Measurements from ENCODE around the gene CRAMP1.

DNA sequence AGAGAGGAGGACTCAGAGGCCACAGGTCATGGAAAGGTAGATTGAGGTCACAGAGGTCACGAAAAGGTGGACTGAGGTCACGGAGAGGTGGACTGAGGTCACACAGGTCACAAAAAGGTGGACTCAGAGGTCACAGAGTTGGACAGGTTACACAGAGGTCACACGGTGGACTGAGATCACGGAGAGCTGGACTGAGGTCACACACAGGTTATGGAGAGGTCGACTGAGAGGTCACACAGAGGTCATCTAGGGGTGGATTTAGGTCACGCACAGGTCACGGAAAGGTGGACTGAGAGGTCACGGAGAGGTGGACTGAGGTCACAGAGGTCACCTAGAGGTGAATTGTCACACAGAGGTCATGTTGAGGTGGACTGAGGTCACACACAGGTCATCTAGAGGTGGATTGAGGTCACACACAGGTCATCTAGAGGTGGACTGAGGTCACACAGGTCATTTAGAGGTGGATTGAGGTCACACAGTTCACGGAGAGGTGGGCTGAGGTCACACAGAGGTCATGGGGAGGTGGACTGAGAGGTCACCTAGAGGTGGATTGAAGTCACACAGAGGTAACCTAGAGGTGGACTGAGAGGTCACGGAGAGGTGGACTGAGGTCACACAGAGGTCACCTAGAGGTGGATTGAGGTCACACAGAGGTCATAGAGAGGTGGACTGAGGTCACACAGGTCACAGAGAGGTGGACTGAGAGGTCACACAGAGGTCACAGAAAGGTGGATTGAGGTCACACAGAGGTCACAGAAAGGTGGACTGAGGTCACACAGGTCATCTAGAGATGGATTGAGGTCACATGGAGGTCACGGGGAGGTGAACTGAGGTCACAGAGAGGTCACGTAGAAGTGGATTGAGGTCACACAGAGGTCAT, 39.2 kb downstream of the CRAMP1 start:
- TF ChIP-seq, protein P1, sequence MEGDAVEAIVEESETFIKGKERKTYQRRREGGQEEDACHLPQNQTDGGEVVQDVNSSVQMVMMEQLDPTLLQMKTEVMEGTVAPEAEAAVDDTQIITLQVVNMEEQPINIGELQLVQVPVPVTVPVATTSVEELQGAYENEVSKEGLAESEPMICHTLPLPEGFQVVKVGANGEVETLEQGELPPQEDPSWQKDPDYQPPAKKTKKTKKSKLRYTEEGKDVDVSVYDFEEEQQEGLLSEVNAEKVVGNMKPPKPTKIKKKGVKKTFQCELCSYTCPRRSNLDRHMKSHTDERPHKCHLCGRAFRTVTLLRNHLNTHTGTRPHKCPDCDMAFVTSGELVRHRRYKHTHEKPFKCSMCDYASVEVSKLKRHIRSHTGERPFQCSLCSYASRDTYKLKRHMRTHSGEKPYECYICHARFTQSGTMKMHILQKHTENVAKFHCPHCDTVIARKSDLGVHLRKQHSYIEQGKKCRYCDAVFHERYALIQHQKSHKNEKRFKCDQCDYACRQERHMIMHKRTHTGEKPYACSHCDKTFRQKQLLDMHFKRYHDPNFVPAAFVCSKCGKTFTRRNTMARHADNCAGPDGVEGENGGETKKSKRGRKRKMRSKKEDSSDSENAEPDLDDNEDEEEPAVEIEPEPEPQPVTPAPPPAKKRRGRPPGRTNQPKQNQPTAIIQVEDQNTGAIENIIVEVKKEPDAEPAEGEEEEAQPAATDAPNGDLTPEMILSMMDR (IDR thresholded peaks at IDR 0.05), result no peak
- TF ChIP-seq POLR2A (IDR thresholded peaks at IDR 0.05), result no peak

All from tibial nerve (tissue), 3 donors.